ENCODE results near the gene CNN2.

The CNN2 gene

DNA sequence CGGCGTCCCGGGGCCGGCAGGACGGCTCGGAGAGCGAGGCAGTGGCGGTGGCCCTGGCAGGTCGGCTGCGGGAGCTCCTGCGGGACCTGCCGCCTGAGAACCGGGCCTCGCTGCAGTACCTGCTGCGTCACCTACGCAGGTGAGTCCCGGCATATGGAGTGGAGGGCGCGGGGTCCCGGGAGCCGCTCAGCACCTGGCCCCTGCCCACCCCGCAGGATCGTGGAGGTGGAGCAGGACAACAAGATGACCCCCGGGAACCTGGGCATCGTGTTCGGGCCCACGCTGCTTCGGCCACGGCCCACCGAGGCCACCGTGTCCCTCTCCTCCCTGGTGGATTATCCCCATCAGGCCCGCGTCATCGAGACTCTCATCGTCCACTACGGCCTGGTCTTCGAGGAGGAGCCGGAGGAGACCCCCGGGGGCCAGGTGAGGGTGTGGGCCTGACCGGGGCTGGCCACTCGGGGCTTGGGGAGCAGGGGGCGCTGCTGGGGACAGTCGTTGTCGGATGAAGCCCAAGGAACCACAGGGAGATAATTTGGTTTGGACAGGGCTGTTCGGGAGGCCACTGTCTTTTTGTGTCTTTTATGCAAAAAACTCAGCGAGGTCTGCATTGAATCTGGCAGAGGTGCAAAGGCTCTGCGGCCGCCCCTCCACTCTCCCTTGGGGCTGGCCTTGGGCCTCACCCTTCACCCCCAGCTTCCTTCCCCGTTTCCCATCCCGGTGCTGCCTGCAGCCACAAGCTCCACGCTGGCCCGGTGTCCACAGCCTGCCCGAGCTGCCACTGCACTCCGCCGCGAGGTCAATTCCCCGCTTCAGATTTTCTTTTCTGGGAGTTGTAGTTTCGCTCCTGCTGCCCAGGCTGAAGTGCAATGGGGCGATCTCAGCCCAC lies 56.8 kb downstream of the CNN2 start:
- Mint-ChIP-seq H3K27ac (peak overlapping the region; percentile 62), H3K4me3 (peak overlapping the region in 1 of 2 donors; percentile 4), H3K9me3 (no peaks in the 10 kb centered on the region), H3K36me3 (peaks cover 47 to 65% of the 10 kb centered on the region in 2 donors), H3K27me3 (no peaks in the 10 kb centered on the region), H3K4me1 (peaks cover 33 to 60% of the 10 kb centered on the region in 2 donors)
- ATAC-seq (replicated peaks) = no peak
- no peak for DNase-seq

DNA sequence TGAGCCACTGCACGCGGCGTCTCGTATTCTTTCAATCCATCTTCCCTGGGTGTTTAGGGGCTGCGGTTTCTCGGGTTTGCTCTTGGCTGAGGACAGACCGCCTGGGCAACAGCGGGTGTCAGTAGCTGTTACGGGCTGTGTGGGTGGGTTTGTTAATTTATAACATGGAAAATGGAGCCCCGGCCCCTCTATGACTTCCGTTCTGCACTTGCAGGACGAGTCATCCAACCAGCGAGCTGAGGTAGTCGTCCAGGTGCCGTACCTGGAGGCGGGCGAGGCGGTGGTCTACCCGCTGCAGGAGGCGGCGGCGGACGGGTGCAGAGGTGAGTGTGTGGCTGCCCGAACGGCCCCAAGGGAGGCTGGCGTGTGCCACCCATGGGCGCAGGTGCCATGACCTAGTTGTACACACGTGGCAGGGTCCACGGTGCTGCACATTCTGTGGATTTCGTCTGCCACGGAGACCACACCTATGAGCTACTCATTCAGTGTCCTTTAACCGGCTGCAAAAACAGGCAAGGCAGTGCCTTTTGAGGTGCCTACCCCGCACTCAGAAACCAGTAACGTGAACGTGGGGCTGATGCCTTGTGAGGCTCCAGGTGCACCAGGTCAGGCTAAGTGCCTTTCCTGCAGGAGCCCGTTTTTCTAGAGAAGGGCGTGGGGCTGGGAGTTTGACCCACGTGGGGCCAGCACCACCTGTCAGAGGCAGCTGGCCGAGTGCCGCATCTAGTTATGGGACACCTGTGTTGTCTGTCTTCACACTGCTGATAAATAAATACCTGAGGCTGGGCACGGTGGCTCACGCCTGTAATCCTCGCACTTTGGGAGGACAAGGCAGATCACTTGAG lies 57.8 kb downstream of the CNN2 start:
- no peaks in the 10 kb centered on the region for H3K9me3 Mint-ChIP-seq
- H3K4me1 Mint-ChIP-seq = peaks cover 42 to 69% of the 10 kb centered on the region in 2 donors
- H3K27me3 Mint-ChIP-seq = no peaks in the 10 kb centered on the region
- no peak overlapping the region for H3K4me3 Mint-ChIP-seq
- ATAC-seq (replicated peaks) (no peak), DNase-seq (peak; percentile 2)
- peaks cover 56 to 75% of the 10 kb centered on the region in 2 donors for H3K36me3 Mint-ChIP-seq
- peak overlapping the region; percentile 85 for H3K27ac Mint-ChIP-seq

GRCh38 chr19:1085053-1085658 lies 58.7 kb downstream of the CNN2 start:
- Mint-ChIP-seq H3K4me1 (peaks cover 45 to 67% of the 10 kb centered on the region in 2 donors), H3K27me3 (no peaks in the 10 kb centered on the region), H3K27ac (peak overlapping the region; percentile 85), H3K4me3 (peak overlapping the region; percentile 51 to 54), H3K9me3 (no peaks in the 10 kb centered on the region), H3K36me3 (peaks cover 55 to 74% of the 10 kb centered on the region in 2 donors)
- no peak for DNase-seq
- ATAC-seq (replicated peaks) = no peak

GRCh38 chr19:1085676-1086442 lies 59.5 kb downstream of the CNN2 start:
- Mint-ChIP-seq H3K27ac (peak overlapping the region; percentile 85), H3K27me3 (no peaks in the 10 kb centered on the region), H3K36me3 (peaks cover 52 to 67% of the 10 kb centered on the region in 2 donors), H3K9me3 (no peaks in the 10 kb centered on the region), H3K4me3 (peak overlapping the region; percentile 51 to 54), H3K4me1 (peaks cover 40 to 62% of the 10 kb centered on the region in 2 donors)
- DNase-seq = no peak
- no peak for ATAC-seq (replicated peaks)

GRCh38 chr19:1086613-1087012 lies 60.2 kb downstream of the CNN2 start:
- ATAC-seq (replicated peaks) = no peak
- no peak for DNase-seq
- Mint-ChIP-seq H3K4me3 (peak overlapping the region in 1 of 2 donors; percentile 50), H3K27me3 (no peaks in the 10 kb centered on the region), H3K27ac (peak overlapping the region; percentile 85), H3K9me3 (no peaks in the 10 kb centered on the region), H3K36me3 (peaks cover 51 to 59% of the 10 kb centered on the region in 2 donors), H3K4me1 (peaks cover 36 to 54% of the 10 kb centered on the region in 2 donors)

GRCh38 chr19:1087813-1088415 lies 61.5 kb downstream of the CNN2 start:
- peaks cover 48 to 50% of the 10 kb centered on the region in 2 donors for H3K36me3 Mint-ChIP-seq
- no peaks in the 10 kb centered on the region for H3K27me3 Mint-ChIP-seq
- no peaks in the 10 kb centered on the region for H3K9me3 Mint-ChIP-seq
- ATAC-seq (replicated peaks) = peak; percentile 69 to 72
- H3K4me3 Mint-ChIP-seq = peak overlapping the region; percentile 71 to 76
- peaks cover 36 to 53% of the 10 kb centered on the region in 2 donors for H3K4me1 Mint-ChIP-seq
- peak; percentile 64 for DNase-seq
- H3K27ac Mint-ChIP-seq = peak overlapping the region; percentile 94

GRCh38 chr19:1088416-1089010 lies 62.1 kb downstream of the CNN2 start:
- Mint-ChIP-seq H3K9me3 (no peaks in the 10 kb centered on the region), H3K27me3 (no peaks in the 10 kb centered on the region), H3K36me3 (peaks cover 51 to 54% of the 10 kb centered on the region in 2 donors), H3K4me1 (peaks cover 39 to 57% of the 10 kb centered on the region in 2 donors), H3K4me3 (peak overlapping the region; percentile 71 to 76), H3K27ac (peak overlapping the region; percentile 94)
- peak in 1 of 2 donors; percentile 6 for ATAC-seq (replicated peaks)
- no peak for DNase-seq
